ENCODE measurements around the gene LAMC2. TPM values are rescaled to one million over a fixed set of nuclear protein-coding genes. Genes with fewer than 3 reads are reported as not detected.
A peak's percentile ranks its signal among the peaks of the same experiment; 100 is the strongest.

Gene LAMC2
- total RNA-seq, 2 experiments from 2014 or later: 0.05 TPM; not detected in 1

GRCh38 chr1:183218027-183218618 lies 32.1 kb downstream of the LAMC2 start:
- CTCF ChIA-PET: no interaction called here
- H3K27me3 Mint-ChIP-seq (ENCODE audit: low read depth): no peaks in the 10 kb centered on the region
- no peak for DNase-seq
- H3K4me1 Mint-ChIP-seq (ENCODE audit: low read depth): peaks cover 19% of the 10 kb centered on the region
- no peak overlapping the region for H3K27ac Mint-ChIP-seq
- H3K9me3 Mint-ChIP-seq: no peaks in the 10 kb centered on the region
- H3K36me3 Mint-ChIP-seq (ENCODE audit: low read depth): no peaks in the 10 kb centered on the region
- intact Hi-C loops (cut with micrococcal nuclease): loop anchor here (2.0 kb wide), 1 partner anchor 23 kb away; no protein-coding TSS in a partner anchor
- H3K4me3 Mint-ChIP-seq: no peak overlapping the region

- H3K9me3 Mint-ChIP-seq: no peaks in the 10 kb centered on the region
- CTCF ChIA-PET: interaction anchor here (0.6 to 1.1 kb wide), 2 partner anchors 10 to 379 kb away, joined by 3 to 4 read pairs; no protein-coding TSS in a partner anchor
- intact Hi-C loops (cut with micrococcal nuclease): loop anchor here (2.0 kb wide), 1 partner anchor 24 kb away; no protein-coding TSS in a partner anchor
- H3K27me3 Mint-ChIP-seq (ENCODE audit: low read depth): no peaks in the 10 kb centered on the region
- peak overlapping the region; percentile 10 for H3K27ac Mint-ChIP-seq
- peaks cover 19% of the 10 kb centered on the region for H3K4me1 Mint-ChIP-seq (ENCODE audit: low read depth)
- H3K4me3 Mint-ChIP-seq: no peak overlapping the region
- DNase-seq: peak; percentile 76
- H3K36me3 Mint-ChIP-seq (ENCODE audit: low read depth): no peaks in the 10 kb centered on the region
Measured at GRCh38 chr1:183218971-183219615, 33.0 kb downstream of the LAMC2 start.

GRCh38 chr1:183219616-183220009 lies 33.5 kb downstream of the LAMC2 start:
- Mint-ChIP-seq H3K4me3 (no peak overlapping the region), H3K9me3 (no peaks in the 10 kb centered on the region), H3K27ac (no peak overlapping the region), H3K36me3 (ENCODE audit: low read depth) (no peaks in the 10 kb centered on the region), H3K27me3 (ENCODE audit: low read depth) (no peaks in the 10 kb centered on the region), H3K4me1 (ENCODE audit: low read depth) (peaks cover 19% of the 10 kb centered on the region)
- intact Hi-C loops (cut with micrococcal nuclease): loop anchor here (2.0 kb wide), 1 partner anchor 25 kb away; no protein-coding TSS in a partner anchor
- CTCF ChIA-PET: interaction anchor here (0.6 to 1.1 kb wide), 2 partner anchors 11 to 379 kb away, joined by 3 to 4 read pairs; no protein-coding TSS in a partner anchor
- no peak for DNase-seq

- Mint-ChIP-seq H3K4me1 (ENCODE audit: low read depth) (peaks cover 23% of the 10 kb centered on the region), H3K27me3 (ENCODE audit: low read depth) (no peaks in the 10 kb centered on the region), H3K4me3 (no peak overlapping the region), H3K36me3 (ENCODE audit: low read depth) (no peaks in the 10 kb centered on the region), H3K9me3 (no peaks in the 10 kb centered on the region), H3K27ac (no peak overlapping the region)
- CTCF ChIA-PET: no interaction called here
- intact Hi-C loops (cut with micrococcal nuclease): no loop called here
- DNase-seq: no peak
Measured at GRCh38 chr1:183222909-183223308, 36.8 kb downstream of the LAMC2 start.

- CTCF ChIA-PET: no interaction called here
- H3K27ac Mint-ChIP-seq: no peak overlapping the region
Measured at GRCh38 chr1:183223467-183223866, 37.4 kb downstream of the LAMC2 start.

GRCh38 chr1:183226361-183226760 lies 40.3 kb downstream of the LAMC2 start:
- no peaks in the 10 kb centered on the region for H3K27me3 Mint-ChIP-seq (ENCODE audit: low read depth)
- H3K27ac Mint-ChIP-seq: no peak overlapping the region
- H3K4me3 Mint-ChIP-seq: no peak overlapping the region
- intact Hi-C loops (cut with micrococcal nuclease): loop anchor here (5.0 kb wide), 1 partner anchor 54 kb away; no protein-coding TSS in a partner anchor
- no peak for DNase-seq
- H3K4me1 Mint-ChIP-seq (ENCODE audit: low read depth): peaks cover 5% of the 10 kb centered on the region
- no peaks in the 10 kb centered on the region for H3K36me3 Mint-ChIP-seq (ENCODE audit: low read depth)
- CTCF ChIA-PET: interaction anchor here (0.6 to 0.9 kb wide), 4 partner anchors 17 to 304 kb away, joined by 3 read pairs; no protein-coding TSS in a partner anchor
- H3K9me3 Mint-ChIP-seq: no peaks in the 10 kb centered on the region

More at GRCh38 chr1:183223467-183223866, 37.4 kb downstream of the LAMC2 start:
- DNase-seq: no peak
- H3K36me3 Mint-ChIP-seq (ENCODE audit: low read depth): no peaks in the 10 kb centered on the region
- H3K4me3 Mint-ChIP-seq: no peak overlapping the region
- H3K27me3 Mint-ChIP-seq (ENCODE audit: low read depth): no peaks in the 10 kb centered on the region
- intact Hi-C loops (cut with micrococcal nuclease): no loop called here
- no peaks in the 10 kb centered on the region for H3K9me3 Mint-ChIP-seq
- H3K4me1 Mint-ChIP-seq (ENCODE audit: low read depth): peaks cover 21% of the 10 kb centered on the region

- DNase-seq: no peak
- intact Hi-C loops (cut with micrococcal nuclease): loop anchor here (5.0 kb wide), 1 partner anchor 55 kb away; no protein-coding TSS in a partner anchor
- H3K9me3 Mint-ChIP-seq: no peaks in the 10 kb centered on the region
- H3K36me3 Mint-ChIP-seq (ENCODE audit: low read depth): no peaks in the 10 kb centered on the region
- peaks cover 5% of the 10 kb centered on the region for H3K4me1 Mint-ChIP-seq (ENCODE audit: low read depth)
- no peaks in the 10 kb centered on the region for H3K27me3 Mint-ChIP-seq (ENCODE audit: low read depth)
- no peak overlapping the region for H3K27ac Mint-ChIP-seq
- no peak overlapping the region for H3K4me3 Mint-ChIP-seq
- CTCF ChIA-PET: interaction anchor here (0.6 kb wide), 2 partner anchors 21 to 304 kb away, joined by 3 read pairs; no protein-coding TSS in a partner anchor
Measured at GRCh38 chr1:183226963-183227362, 40.9 kb downstream of the LAMC2 start.

- Mint-ChIP-seq H3K9me3 (no peaks in the 10 kb centered on the region), H3K27ac (no peak overlapping the region), H3K27me3 (ENCODE audit: low read depth) (no peaks in the 10 kb centered on the region), H3K4me1 (ENCODE audit: low read depth) (peaks cover 5% of the 10 kb centered on the region), H3K4me3 (no peak overlapping the region), H3K36me3 (ENCODE audit: low read depth) (no peaks in the 10 kb centered on the region)
- CTCF ChIA-PET: interaction anchor here (0.6 to 1.4 kb wide), 9 partner anchors 10 to 265 kb away, joined by 3 to 7 read pairs (median 3); no protein-coding TSS in a partner anchor
- DNase-seq: peak; percentile 66
- intact Hi-C loops (cut with micrococcal nuclease): loop anchor here (1.0 to 5.0 kb wide), 2 partner anchors 55 to 265 kb away; no protein-coding TSS in a partner anchor
Measured at GRCh38 chr1:183227422-183228346, 41.6 kb downstream of the LAMC2 start.

- Mint-ChIP-seq H3K27ac (no peak overlapping the region), H3K4me3 (no peak overlapping the region), H3K27me3 (ENCODE audit: low read depth) (no peaks in the 10 kb centered on the region), H3K9me3 (no peaks in the 10 kb centered on the region), H3K36me3 (ENCODE audit: low read depth) (no peaks in the 10 kb centered on the region), H3K4me1 (ENCODE audit: low read depth) (peaks cover 5% of the 10 kb centered on the region)
- intact Hi-C loops (cut with micrococcal nuclease): loop anchor here (1.0 to 5.0 kb wide), 2 partner anchors 56 to 266 kb away; no protein-coding TSS in a partner anchor
- CTCF ChIA-PET: interaction anchor here (0.8 to 1.4 kb wide), 9 partner anchors 9 to 266 kb away, joined by 3 to 7 read pairs (median 3); no protein-coding TSS in a partner anchor
- no peak for DNase-seq
Measured at GRCh38 chr1:183228347-183229220, 42.5 kb downstream of the LAMC2 start.

GRCh38 chr1:183230413-183230812 lies 44.3 kb downstream of the LAMC2 start:
- Mint-ChIP-seq H3K4me3 (no peak overlapping the region), H3K27me3 (ENCODE audit: low read depth) (no peaks in the 10 kb centered on the region), H3K36me3 (ENCODE audit: low read depth) (no peaks in the 10 kb centered on the region), H3K27ac (no peak overlapping the region), H3K4me1 (ENCODE audit: low read depth) (peaks cover 5% of the 10 kb centered on the region), H3K9me3 (no peaks in the 10 kb centered on the region)
- CTCF ChIA-PET: interaction anchor here (1.3 kb wide), 1 partner anchor 268 kb away, joined by 5 read pairs; no protein-coding TSS in a partner anchor
- no peak for DNase-seq
- intact Hi-C loops (cut with micrococcal nuclease): no loop called here

- no peaks in the 10 kb centered on the region for H3K36me3 Mint-ChIP-seq (ENCODE audit: low read depth)
- no peak overlapping the region for H3K27ac Mint-ChIP-seq
- no peak overlapping the region for H3K4me3 Mint-ChIP-seq
- intact Hi-C loops (cut with micrococcal nuclease): no loop called here
- peaks cover 5% of the 10 kb centered on the region for H3K4me1 Mint-ChIP-seq (ENCODE audit: low read depth)
- no peaks in the 10 kb centered on the region for H3K27me3 Mint-ChIP-seq (ENCODE audit: low read depth)
- H3K9me3 Mint-ChIP-seq: no peaks in the 10 kb centered on the region
- no peak for DNase-seq
- CTCF ChIA-PET: no interaction called here
Measured at GRCh38 chr1:183231545-183231944, 45.5 kb downstream of the LAMC2 start.

All from activated naive CD4-positive, alpha-beta T cell treated with anti-CD3 and anti-CD28 coated beads for 36 hours (primary cell).